Suprapubic skin (tissue), 4 donors: ENCODE results near the gene NEAT1.

ENCODE experiments used
- EP300 ChIP-seq: sonication (generic); formaldehyde crosslinking; IDR thresholded peaks from one replicate; pipeline ENCODE4 v1.6.1; 2017; ENCODE audit warnings: antibody characterized with exemption
- POLR2A ChIP-seq, 2 donors: fragments of 450-650 bp; IDR thresholded peaks; one replicate each; pipeline ENCODE4 v1.6.1; 2017; ENCODE audit warnings: antibody characterized with exemption in 2 of 2, mild to moderate bottlenecking in 2 of 2, moderate library complexity in 2 of 2
- POLR2AphosphoS5 ChIP-seq, 3 donors: sonication (generic); formaldehyde crosslinking; IDR thresholded peaks; one replicate each; pipeline ENCODE4 v1.6.1; 2017; ENCODE audit warnings: antibody characterized with exemption in 3 of 3
- TF ChIP-seq, protein P1 (sequence below), 2 donors: fragments of 200-600 bp in 1 of 2; fragments of 450-650 bp in 1 of 2; sonication (generic) in 1 of 2; IDR thresholded peaks; one replicate each; pipeline ENCODE4 v1.5.1; 2016 to 2019; ENCODE audit warnings: antibody characterized with exemption in 2 of 2, mild to moderate bottlenecking in 1 of 2, moderate library complexity in 1 of 2

DNA sequence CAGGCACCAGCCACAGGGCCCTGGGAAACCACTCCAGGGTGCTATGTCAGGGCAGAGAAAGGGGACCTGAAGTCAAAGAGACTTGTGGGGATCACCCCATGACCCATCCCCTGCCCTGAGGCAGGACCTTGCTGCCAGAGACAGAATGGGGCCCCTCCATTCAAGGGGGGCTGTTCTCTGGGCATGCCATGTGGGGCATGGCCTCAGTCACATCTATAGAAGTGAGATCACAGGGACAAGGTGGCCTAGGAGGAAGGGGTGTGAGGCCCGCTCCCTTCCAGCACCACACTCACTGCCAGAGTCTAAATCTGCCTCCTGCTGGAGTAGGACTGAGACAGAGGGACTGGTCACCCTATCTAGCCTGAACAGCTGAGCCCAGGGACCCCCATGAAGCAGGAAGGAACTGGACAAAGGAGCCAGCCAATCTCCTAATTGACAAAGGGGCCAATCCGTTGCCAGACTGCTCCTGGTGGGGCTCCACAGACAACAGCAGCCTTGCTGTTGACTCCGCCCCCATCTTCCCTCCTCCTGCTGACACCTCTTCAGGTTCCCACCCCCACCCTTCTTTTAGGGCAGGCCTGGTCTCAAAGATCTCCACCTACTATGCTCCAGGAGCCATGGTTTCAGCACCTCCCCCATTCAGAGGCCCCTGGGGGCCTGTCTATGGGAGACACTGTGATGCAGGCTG lies 26.0 kb downstream of the NEAT1 start:
- TF ChIP-seq, protein P1, sequence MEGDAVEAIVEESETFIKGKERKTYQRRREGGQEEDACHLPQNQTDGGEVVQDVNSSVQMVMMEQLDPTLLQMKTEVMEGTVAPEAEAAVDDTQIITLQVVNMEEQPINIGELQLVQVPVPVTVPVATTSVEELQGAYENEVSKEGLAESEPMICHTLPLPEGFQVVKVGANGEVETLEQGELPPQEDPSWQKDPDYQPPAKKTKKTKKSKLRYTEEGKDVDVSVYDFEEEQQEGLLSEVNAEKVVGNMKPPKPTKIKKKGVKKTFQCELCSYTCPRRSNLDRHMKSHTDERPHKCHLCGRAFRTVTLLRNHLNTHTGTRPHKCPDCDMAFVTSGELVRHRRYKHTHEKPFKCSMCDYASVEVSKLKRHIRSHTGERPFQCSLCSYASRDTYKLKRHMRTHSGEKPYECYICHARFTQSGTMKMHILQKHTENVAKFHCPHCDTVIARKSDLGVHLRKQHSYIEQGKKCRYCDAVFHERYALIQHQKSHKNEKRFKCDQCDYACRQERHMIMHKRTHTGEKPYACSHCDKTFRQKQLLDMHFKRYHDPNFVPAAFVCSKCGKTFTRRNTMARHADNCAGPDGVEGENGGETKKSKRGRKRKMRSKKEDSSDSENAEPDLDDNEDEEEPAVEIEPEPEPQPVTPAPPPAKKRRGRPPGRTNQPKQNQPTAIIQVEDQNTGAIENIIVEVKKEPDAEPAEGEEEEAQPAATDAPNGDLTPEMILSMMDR (IDR thresholded peaks at IDR 0.05) = no peak
- TF ChIP-seq EP300 (no peak), POLR2A (IDR thresholded peaks at IDR 0.05) (no peak), POLR2AphosphoS5 (IDR thresholded peaks at IDR 0.05) (peak in 1 of 3 donors; percentile 23)
